ENCODE data around the gene AHCYL1.

GRCh38 chr1:110064576-110065337, 80.2 kb downstream of the AHCYL1 start:
- TF ChIP-seq, protein P1, sequence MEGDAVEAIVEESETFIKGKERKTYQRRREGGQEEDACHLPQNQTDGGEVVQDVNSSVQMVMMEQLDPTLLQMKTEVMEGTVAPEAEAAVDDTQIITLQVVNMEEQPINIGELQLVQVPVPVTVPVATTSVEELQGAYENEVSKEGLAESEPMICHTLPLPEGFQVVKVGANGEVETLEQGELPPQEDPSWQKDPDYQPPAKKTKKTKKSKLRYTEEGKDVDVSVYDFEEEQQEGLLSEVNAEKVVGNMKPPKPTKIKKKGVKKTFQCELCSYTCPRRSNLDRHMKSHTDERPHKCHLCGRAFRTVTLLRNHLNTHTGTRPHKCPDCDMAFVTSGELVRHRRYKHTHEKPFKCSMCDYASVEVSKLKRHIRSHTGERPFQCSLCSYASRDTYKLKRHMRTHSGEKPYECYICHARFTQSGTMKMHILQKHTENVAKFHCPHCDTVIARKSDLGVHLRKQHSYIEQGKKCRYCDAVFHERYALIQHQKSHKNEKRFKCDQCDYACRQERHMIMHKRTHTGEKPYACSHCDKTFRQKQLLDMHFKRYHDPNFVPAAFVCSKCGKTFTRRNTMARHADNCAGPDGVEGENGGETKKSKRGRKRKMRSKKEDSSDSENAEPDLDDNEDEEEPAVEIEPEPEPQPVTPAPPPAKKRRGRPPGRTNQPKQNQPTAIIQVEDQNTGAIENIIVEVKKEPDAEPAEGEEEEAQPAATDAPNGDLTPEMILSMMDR (IDR thresholded peaks at IDR 0.05): no peak
- TF ChIP-seq POLR2A (IDR thresholded peaks at IDR 0.05): no peak
